Hematopoietic multipotent progenitor cell treated with erythropoietin and hydrocortisone succinate and interleukin-3 and kit ligand, for 8 days (in vitro differentiated cells): ENCODE measurements around the gene MT2A.
A peak's percentile ranks its signal among the peaks of the same experiment; 100 is the strongest.

Source experiments
- DNase-seq: peaks from one replicate; pipeline ENCODE4 v3.0.0-alpha.2; 2015

MT2A gene

GRCh38 chr16:56641166-56641565 is 32.8 kb downstream of the MT2A start:
- no peak for DNase-seq

DNA sequence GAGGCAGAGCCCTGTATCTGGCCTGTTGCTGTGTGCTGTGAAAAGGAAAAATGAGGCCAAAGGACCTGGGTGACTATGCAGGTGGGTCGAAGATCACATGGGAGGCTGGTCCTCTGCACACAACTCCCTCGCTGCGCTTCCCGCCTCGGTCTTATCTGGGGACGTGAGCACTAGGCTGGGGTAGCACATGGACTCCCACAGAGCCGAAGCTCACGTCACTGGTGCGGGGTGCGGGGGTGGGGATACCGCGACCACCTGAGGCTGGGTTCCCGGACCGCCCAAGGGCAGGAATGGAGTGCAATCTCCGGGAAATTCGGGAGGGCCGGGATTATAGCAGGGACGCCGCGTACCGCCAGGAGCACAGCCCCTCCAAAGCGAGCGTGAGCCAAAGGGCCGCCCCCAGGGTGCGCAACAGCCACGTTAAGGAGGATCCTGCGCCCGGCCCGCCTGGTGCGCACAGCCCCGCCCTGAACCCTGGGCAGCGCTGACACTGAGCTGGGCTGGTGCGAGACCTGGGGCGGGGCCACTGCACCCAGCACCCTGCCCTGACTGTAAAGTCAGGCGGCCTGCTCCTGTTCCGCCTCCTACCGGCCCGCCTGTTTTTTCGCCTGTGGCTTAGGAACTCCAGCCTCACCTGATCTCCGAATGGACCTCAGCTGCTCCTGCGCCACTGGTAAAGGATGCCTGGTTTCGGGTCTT is 34.8 kb downstream of the MT2A start:
- peak; percentile 61 for DNase-seq

- no peak for DNase-seq
These were observed 35.4 kb downstream of the MT2A start for GRCh38 chr16:56643833-56644232.

- DNase-seq, result no peak
These were observed 36.9 kb downstream of the MT2A start for GRCh38 chr16:56645311-56645710.

GRCh38 chr16:56645838-56646237 is 37.5 kb downstream of the MT2A start:
- no peak for DNase-seq

DNA sequence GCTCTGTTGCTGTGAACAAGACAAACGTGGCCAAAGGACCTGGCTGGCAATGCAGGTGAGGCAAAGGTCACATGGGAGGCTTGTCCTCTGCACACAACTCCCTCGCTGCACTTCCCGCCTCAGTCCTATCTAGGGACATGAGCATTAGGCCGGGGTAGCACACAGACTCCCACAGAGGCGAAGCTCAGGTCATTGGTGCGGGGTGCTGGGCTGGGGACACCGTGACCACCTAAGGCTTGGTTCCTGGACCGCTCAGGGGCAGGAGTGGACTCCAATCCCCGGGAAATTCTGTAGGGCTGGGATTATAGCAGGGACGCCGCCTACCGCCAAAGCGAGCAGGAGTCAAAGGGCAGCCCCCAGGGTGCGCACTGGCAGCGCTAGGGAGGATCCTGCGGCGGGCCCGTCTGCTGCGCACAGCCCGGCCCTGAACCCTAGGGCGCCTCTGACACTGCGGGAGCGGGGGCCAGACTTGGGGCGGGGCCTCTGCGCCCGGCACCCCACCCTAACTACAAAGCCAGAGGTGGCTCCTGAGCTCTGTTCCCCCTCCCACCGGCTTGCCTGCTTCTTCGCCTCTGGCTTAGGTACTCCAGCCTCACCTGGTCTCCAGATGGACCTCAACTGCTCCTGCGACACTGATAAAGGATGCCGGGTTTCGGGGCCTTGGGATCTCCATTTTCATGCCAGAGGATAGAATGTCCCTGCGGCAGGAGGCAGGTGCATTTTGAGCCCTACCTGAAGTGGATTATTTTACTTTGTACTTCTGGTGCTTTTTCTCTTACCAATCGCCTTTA is 39.5 kb downstream of the MT2A start:
- DNase-seq, result no peak

DNA sequence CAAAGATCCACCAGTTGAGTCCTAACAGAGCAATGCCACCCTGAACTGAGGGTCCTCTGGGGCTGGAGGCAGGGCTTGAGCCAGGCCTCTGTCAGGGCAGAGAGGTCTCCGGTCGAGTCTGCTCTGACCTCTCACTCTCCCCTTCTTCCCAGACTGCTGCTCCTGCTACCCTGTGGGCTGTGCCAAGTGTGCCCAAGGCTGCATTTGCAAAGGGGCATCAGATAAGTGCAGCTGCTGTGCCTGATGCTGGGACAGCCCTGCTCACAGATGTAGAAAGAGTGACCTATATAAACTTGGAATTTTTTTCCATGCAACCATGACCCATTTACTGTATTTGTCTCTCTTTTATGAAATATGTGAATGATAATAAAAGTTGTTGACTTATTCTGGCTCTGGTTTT is 40.9 kb downstream of the MT2A start:
- no peak for DNase-seq

- DNase-seq, result no peak
These were observed 41.4 kb downstream of the MT2A start for GRCh38 chr16:56649820-56650219.

DNA sequence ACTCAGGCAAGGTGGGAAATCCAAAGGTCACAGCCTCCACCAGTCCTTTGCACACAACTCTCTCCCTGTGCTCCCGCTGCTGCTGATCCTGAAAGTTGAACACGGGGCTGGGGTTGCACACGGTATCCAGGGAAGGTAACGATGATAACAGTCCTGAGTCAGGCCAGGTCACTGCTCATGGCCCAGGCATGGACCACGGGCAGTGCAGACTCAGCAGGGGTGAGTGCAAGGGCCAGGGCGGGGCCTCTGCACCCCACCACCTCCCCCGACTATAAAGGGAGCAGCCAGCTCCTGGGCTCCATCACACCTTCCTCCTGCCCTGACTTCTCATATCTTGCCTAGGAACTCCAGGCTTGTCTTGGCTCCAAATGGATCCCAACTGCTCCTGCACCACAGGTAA is 43.2 kb downstream of the MT2A start, which contains the start of gene MT1B:
Gene MT1B (plus strand): TSS at position 301 of the 400 bp plus-strand sequence. CDS start 68 bp downstream, at position 369.
- DNase-seq, result no peak

- DNase-seq, result no peak
These were observed 44.2 kb downstream of the MT2A start for GRCh38 chr16:56652600-56652999.

- no peak for DNase-seq
These were observed 44.8 kb downstream of the MT2A start for GRCh38 chr16:56653218-56653617.

DNA sequence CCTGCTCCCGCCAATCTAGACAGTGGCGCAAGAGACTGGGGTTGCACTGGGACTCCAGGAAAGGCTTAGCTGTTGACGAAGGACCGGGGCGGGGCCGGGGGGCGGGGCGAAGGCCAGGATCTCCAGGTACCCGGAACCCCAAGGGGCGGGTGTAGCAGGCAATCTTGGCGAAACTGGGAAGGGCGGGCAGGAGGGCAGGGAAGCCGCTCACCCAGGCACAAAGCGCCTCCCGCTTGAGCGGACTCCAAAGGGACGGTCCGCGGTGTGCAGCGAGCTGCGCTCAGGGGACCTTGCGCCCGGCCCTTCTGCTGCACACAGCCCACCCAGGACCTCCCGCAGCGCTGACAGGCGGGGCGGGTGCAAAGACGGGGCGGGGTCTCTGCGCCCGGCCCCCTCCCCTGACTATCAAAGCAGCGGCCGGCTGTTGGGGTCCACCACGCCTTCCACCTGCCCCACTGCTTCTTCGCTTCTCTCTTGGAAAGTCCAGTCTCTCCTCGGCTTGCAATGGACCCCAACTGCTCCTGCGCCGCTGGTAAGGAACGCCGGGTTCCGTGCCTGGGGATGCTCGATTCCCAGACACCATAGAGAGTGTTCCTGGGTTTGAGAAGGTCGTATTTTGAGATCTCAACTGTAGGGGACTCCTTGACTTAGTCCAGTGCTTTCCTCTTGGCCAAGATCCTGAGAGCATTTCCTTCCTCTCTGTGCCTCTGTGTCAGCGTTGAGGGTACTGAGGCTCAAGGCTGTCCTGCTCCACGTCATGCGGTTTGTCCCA is 49.4 kb downstream of the MT2A start, which contains the start of gene MT1F:
Gene MT1F (plus strand): TSS at position 405 of the 772 bp plus-strand sequence. CDS start 100 bp downstream, at position 505.
- DNase-seq, result peak; percentile 9

DNA sequence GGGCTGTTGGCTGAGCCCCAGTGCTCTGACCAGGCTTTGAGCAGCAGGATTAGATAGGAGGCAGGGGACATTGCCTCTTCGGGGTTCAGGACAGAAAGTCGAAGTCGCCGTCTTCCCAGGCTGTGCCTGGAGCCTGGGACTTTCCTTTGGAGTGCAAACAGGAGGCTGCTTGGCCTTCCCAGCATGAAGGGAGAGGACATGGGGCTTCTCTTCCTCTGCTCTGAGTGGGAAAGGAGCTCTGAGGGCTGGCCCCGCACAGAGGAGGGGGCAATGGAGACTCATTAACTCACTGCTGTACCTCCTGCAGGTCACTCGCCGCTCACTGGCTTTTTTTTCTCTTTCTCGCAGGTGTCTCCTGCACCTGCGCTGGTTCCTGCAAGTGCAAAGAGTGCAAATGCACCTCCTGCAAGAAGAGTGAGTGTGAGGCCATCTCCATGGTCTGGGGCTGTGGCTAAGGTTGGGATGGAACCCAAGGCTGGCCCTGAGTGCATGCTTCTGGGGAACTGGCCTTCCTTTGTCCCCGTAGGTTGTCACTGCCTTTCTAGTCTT is 50.0 kb downstream of the MT2A start:
- no peak for DNase-seq
